RPMI7951 (cell line): ENCODE results near the gene TMEM8B. TPM values are rescaled to one million over a fixed set of nuclear protein-coding genes. Genes with fewer than 3 reads are reported as not detected.
"Not testable (repeated sequence)": the region's sequence is repeated elsewhere in the genome, so short reads cannot be mapped to it uniquely, and the experiment has no call there.

Source experiments
- DNase-seq: peaks from one replicate; pipeline ENCODE4 v3.0.0-alpha.2; 2012; ENCODE audit warnings: low read depth
- total RNA-seq: library from RNA; depleted of rRNA; stranded (reverse); fragments of >200 nt; shearing (Covaris generic); gene quantifications from 2 replicates; pipeline ENCODE4 v1.2.3, GENCODE V29; 2014; rRNA removed

Gene TMEM8B
- total RNA-seq, 1 experiment from 2014 or later: 1.4 TPM

DNA sequence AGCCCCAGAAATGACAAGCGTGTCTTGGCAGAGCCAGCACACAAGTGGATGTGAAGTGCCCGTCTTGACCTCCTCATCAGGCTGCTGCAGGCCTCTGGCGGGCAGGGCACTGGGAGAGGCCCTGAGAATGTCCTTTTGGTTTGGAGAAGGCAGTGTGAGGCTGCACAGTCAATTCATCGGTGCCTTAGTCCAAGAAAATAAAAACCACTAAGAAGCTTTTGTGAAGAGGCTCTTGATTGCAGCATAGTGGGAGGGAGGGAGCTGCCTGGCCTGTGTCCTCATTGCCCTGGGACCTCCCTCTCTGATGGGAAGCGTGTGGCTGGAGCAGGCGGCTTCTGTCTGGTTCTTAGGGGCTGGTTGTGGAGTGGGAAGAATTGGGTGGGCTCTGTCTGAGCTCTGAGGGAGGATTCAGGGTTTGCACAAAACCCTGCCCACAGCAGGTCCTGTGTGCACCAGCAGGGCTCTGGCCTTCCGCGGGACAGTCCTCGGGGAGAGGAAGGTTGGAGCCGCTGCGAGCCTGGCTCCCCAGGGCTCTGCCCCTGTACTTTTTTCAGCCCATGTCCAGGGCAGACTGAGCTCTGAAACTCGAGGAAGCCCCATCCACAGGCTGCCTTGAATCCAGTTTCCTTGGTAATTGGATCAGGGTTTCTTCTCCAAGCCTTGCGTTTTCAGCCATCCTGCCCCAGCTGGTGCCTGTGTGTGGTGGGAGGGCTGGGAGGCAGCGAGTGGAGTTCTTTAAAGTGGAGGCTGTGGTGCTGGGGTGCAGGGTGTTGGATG is 78.1 kb downstream of the TMEM8B start:
- peak; percentile 43 for DNase-seq

DNA sequence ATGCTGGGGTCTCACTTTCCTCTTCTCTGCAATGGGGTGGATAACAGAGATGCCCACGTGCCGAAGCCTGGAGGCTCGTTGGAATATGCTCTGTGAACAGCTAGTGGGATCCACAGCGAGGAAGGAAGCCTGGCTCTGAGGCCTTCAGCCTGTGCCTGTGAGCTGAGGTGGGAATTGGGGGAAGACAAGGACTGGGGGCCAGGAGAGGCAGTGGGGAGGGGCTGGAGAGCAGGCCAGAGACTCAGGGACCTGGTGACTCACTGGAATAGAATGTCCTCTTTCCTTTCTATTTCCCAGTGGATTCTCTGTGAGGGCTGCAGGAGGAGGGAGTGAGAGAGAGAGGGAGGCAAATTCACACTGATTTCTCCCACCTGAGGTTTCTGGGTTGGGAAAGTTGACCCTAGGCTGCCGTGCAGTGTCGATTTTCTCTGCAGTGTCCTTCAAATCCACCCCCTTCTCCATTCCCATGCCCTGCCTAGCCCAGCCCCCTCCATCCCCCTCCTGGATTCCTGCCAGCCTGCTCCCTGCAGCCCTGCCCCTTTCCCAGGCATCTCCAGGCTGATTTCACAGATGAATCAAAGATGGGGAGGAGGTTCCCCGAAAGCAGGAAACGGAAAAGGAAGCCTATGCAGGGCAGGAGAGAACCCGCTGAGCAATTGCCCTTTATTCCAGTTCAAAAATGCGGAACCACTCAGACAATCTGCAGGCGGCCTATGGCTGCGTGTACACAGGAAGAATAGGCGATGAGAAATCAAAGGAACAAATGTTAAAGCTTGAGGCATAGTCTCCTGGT is 78.9 kb downstream of the TMEM8B start:
- peak; percentile 92 for DNase-seq

DNA sequence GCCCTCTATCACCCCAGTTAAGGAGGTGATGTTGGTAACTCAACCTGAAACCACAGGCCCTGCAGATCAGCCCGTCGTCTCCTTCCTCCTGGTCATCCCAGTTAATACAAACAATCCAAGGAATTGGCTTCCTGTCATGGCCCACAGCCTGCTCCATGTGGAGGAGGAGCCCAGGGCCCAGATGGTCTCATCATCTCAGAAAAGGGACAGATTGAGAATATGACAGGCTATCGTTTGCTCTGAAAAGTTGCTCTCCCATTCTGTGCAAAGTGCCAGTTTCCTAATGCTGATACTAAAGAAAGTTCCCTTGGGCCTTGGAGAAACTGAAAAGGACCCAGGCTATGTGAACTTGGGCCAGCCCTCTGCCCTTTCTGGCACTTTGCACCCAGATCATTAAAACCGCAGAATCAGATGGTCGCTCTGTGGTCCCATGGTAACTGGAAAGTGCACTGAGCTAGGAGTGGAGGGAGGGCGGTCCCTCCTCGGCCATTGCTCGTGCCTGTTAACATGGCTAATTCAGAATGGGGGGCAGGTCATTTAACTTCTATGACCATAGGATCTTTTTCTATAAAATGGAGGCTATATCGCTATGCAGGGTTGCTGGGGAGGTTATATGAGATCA is 79.6 kb downstream of the TMEM8B start:
- peak; percentile 83 for DNase-seq

DNA sequence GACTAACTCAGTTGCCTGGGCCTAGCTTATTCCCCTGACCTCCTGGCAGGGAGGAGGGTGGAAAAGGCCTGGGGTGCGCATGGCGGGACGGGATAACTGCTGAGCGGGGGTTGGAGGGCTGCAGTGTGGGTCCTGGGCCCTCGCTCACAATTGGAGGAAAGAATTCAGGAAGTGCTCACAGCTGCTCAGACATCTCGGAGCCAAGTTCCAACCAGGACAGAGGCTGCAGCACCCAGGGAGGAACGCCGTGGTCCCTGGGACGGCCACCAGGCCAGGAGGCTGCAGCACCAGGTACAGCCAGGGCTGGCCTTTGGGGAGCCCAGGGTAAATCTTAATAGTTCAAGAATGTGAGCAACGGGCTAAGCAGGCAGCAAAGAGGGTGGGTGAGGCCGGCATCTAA is 80.2 kb downstream of the TMEM8B start, which contains the start of gene SPAAR:
TSS of gene SPAAR (plus strand) at position 217 of the 400 bp plus-strand sequence. CDS start 974 bp downstream, outside the sequence.
- DNase-seq: no peak

DNA sequence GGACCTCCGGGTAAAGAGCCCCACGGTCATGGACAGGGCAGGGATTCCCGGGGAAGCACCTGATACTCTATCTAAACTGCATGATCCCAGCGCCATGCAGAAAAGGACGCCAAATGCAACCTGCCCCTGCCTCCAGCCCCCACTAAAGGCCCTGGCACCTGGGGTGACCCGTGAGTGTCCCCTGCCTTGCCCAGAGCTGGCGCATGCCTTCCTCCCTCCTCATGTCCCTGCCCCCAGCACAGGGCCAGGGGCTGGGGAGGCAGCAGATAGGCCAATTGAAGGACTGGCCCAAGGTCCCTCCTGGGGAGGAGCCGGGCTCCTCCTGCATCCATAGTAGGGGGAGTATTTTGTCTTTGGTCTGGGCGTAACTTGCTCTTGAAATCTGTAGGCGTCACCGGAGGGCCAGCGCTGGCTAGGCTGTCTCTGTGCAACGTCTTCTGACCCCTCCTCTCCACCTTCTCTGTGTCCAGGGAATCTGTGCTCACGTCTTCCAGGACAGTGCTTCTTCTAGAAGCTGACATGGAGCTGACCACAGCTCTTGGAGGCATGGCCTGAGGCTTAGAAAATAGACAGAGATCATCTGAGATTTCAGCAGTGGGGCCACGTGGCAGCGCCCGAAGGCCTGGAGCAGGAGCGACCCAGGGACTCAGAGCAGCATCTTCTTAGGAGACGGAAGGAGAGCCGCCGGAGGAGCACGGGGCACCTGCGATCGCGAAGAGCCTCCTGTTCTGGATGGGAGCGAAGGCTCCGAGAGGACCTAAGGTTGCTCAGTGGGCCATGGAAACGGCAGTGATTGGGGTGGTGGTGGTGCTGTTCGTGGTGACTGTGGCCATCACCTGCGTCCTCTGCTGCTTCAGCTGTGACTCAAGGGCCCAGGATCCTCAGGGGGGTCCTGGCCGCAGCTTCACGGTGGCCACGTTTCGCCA is 80.9 kb downstream of the TMEM8B start:
- DNase-seq: no peak

DNA sequence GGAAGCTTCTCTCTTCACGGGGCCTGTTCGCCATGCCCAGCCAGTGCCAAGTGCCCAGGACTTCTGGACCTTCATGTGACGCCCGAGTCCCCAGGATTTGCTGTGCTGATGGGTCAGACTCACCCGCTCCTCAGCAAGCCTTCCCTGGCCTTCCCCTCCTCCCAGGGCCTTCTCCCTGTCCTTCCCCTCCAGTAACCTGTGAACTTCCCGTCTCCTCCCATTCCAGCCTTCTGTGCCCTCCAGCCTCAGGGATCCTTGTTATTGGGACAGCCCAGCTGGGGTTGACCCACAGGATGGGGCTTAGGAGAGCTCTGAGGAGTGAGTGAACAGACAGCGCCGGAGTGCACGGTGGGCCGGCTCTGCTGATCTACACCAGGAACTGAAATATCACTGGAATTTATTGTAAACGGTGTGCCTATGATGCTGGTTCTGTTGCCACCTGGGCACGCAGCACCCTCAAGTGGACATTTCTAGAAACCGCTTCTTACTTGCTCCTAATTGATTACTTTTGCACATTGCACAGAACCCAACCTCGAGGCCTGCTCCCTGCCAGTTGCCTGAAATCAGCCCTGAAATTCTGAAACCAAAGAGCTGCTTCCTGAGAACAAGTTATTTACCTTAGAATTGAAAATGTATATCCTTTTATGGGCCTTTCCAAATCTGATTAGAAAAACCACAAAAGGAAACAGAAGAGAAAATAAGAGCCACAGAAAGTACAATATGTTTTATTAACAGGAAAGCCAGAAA is 81.8 kb downstream of the TMEM8B start:
- peak; percentile 23 for DNase-seq

DNA sequence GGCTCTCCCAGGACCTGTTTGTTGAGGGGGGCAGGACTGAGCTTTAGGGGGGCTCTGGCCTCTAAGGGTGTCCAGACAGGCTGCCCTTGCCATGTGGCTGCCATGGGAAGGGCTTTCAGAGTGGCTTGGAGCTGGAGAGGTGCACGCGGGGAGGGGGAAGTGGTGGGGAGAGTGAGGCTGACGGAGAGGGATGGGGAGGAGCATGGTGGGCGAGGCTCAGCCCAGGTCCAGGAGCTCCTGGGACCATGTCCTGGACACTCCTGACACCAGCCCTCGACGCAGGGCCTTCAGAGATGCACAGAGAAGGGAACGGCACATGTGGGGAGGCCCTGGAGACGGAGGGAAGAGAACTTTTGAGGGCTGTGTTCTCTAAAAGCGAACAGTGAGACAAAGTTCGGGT is 82.7 kb downstream of the TMEM8B start:
- no peak for DNase-seq

DNA sequence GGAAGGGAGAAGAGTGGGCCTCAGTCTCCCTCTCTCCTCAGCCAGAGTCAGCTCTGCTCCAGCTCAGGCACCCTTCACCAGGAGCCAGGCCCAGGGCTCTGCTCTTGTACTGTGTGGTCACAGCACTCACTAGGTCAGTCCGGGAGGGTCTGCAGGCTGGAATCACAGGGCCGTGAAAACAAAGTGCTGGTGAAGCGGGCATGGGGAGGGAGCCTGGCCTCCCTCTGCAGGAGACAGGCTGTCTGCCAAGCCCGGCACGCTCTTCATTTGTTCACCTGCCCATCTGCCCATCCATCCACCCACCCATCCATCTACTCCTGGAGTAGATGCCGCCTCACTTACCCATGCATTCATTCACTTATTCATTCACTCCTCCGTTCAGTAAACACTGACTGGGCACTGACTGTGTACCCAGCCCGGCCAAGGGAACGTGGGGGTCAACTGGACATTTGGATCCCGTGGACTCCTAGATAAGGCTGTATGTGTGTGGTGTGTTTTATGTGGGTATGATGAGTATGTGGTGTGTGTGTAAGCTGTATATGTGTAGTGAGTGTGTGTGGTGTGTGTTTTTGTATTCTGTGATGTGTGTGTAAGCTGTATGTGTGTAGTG is 83.9 kb downstream of the TMEM8B start:
- no peak for DNase-seq

DNA sequence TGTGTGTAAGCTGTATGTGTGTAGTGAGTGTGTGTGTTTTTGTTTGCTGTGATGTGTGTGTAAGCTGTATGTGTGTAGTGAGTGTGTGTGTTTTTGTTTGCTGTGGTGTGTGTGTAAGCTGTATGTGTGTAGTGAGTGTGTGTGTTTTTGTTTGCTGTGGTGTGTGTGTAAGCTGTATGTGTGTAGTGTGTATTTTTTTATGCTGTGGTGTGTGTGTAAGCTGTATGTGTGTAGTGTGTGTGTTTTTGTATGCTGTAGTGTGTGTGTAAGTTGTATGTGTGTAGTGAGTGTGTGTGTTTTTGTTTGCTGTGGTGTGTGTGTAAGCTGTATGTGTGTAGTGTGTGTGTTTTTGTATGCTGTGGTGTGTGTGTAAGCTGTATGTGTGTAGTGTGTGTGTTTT is 84.4 kb downstream of the TMEM8B start:
- DNase-seq: not testable (repeated sequence)

DNA sequence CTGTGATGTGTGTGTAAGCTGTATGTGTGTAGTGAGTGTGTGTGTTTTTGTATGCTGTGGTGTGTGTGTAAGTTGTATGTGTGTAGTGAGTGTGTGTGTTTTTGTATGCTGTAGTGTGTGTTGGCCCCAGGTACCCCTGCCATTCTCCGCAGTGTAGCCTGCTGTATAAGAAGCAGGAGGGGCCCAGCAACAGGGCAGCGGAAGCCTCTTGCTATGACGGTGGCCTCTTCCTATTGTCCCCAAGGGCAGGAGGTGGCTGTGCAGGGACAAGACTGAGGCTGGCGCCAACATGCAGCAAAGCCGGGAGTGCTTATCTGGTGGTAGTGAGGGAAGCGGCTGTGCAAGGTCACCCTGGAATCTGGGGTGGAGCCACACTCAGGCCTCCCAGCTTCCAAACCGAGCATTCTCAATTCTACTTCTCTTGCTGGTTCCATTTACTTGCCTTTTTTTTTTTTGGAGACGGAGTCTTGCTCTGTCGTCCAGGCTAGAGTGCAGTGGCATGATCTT is 85.3 kb downstream of the TMEM8B start:
- DNase-seq: peak; percentile 88

Other genes starting within 250 kb of the TMEM8B start
- 4.0 and 5.5 TPM in 2 replicates for gene TESK1, start 224.0 kb upstream of the TMEM8B start, total RNA-seq
- 0.10 and 0.12 TPM in 2 replicates for gene CD72, start 210.8 kb upstream of the TMEM8B start, total RNA-seq
- gene SIT1, start 178.3 kb upstream of the TMEM8B start, total RNA-seq: not detected in 2 replicates
- 19,023 and 39,221 TPM in 2 replicates for gene RMRP, start 171.2 kb upstream of the TMEM8B start, total RNA-seq
- gene CCDC107, start 170.9 kb upstream of the TMEM8B start, total RNA-seq: 18.1 and 32.5 TPM in 2 replicates
- gene ARHGEF39, start 164.0 kb upstream of the TMEM8B start, total RNA-seq: 7.6 and 14.2 TPM in 2 replicates
- gene CA9, start 155.3 kb upstream of the TMEM8B start, total RNA-seq: 73.8 and 82.4 TPM in 2 replicates
- gene TPM2, start 139.3 kb upstream of the TMEM8B start, total RNA-seq: 146 and 206 TPM in 2 replicates
- 117 and 137 TPM in 2 replicates for gene TLN1, start 97.0 kb upstream of the TMEM8B start, total RNA-seq
- 68.4 and 83.2 TPM in 2 replicates for gene CREB3, start 96.6 kb upstream of the TMEM8B start, total RNA-seq
- gene GBA2, start 80.0 kb upstream of the TMEM8B start, total RNA-seq: 13.1 and 13.2 TPM in 2 replicates
- 9.4 and 10.3 TPM in 2 replicates for gene RGP1, start 79.9 kb upstream of the TMEM8B start, total RNA-seq
- not detected in 2 replicates for gene MSMP, start 75.0 kb upstream of the TMEM8B start, total RNA-seq
- gene NPR2, start 37.6 kb upstream of the TMEM8B start, total RNA-seq: 13.3 and 14.7 TPM in 2 replicates
- 1.7 and 1.8 TPM in 2 replicates for gene SPAG8, start 17.0 kb upstream of the TMEM8B start, total RNA-seq
- 57.7 and 63.2 TPM in 2 replicates for gene HINT2, start 14.2 kb upstream of the TMEM8B start, total RNA-seq
- gene FAM221B, start 496 bp upstream of the TMEM8B start, total RNA-seq: not detected in 2 replicates
- not detected in 2 replicates for gene OR13J1, start 41.2 kb downstream of the TMEM8B start, total RNA-seq
- gene HRCT1, start 77.0 kb downstream of the TMEM8B start, total RNA-seq: 0.20 TPM in 1 of 2 replicates, not detected in the other
- gene SPAAR, start 80.3 kb downstream of the TMEM8B start, total RNA-seq: not detected in 2 replicates
- not detected in 2 replicates for gene OR2S2, start 128.9 kb downstream of the TMEM8B start, total RNA-seq
- gene RECK, start 207.7 kb downstream of the TMEM8B start, total RNA-seq: 12.4 and 12.9 TPM in 2 replicates